WTC11 (cell line): ENCODE data around the gene PAK1IP1. TPM values are rescaled to one million over a fixed set of nuclear protein-coding genes. Genes with fewer than 3 reads are reported as not detected.
A peak's percentile ranks its signal among the peaks of the same experiment; 100 is the strongest.

ENCODE experiments used
- ATAC-seq: fragments of 200-7000 bp; cut with Tn5 transposase; 2 replicates; pipeline ENCODE4 v1.10.0; 2021; ENCODE audit warnings: mild to moderate bottlenecking, moderate library complexity
- CTCF ChIA-PET: fragments of 300-600 bp; sonication (Branson Sonifier 250); formaldehyde crosslinking; loops from one replicate; lab custom pipeline; 2021; ENCODE audit warnings: antibody characterized with exemption; lab: Charles Lee
- POLR2A ChIA-PET: fragments of 350-600 bp; sonication (Branson Sonifier 250); formaldehyde crosslinking; loops from one replicate; lab custom pipeline; 2021; ENCODE audit warnings: antibody characterized with exemption; lab: Charles Lee
- DNase-seq: peaks from one replicate; pipeline ENCODE4 v3.0.0; 2021; ENCODE audit warnings: low spot score
- H3K27ac Mint-ChIP-seq: 2 replicates; pipeline ENCODE4 v1.8.0; 2021; ENCODE audit warnings: mixed read lengths
- H3K27me3 Mint-ChIP-seq: 2 replicates; pipeline ENCODE4 v1.8.0; 2021; ENCODE audit warnings: low read depth, mild to moderate bottlenecking, moderate library complexity, mixed read lengths
- H3K36me3 Mint-ChIP-seq: 2 replicates; pipeline ENCODE4 v1.8.0; 2021; ENCODE audit warnings: mixed read lengths
- H3K4me1 Mint-ChIP-seq: 2 replicates; pipeline ENCODE4 v1.8.0; 2022; ENCODE audit warnings: mixed read lengths
- H3K4me3 Mint-ChIP-seq: 2 replicates; pipeline ENCODE4 v1.8.0; 2021; ENCODE audit warnings: mild to moderate bottlenecking, moderate library complexity, mixed read lengths
- H3K9me3 Mint-ChIP-seq: 2 replicates; pipeline ENCODE4 v1.8.0; 2021; ENCODE audit warnings: mixed read lengths
- ATF6 ChIP-seq: sonication (generic); formaldehyde crosslinking; IDR thresholded peaks from 2 replicates; pipeline ENCODE4 v1.8.1; 2023; ENCODE audit warnings: mild to moderate bottlenecking, missing genetic modification reagents
- E2F4 ChIP-seq: sonication (generic); formaldehyde crosslinking; IDR thresholded peaks from 2 replicates; pipeline ENCODE4 v1.8.1; 2022; ENCODE audit warnings: low read depth, mild to moderate bottlenecking, moderate library complexity, missing genetic modification reagents, borderline replicate concordance
- E2F5 ChIP-seq: sonication (generic); formaldehyde crosslinking; IDR thresholded peaks from 2 replicates; pipeline ENCODE4 v1.8.1; 2022; ENCODE audit warnings: mild to moderate bottlenecking, moderate library complexity, missing genetic modification reagents
- EMX1 ChIP-seq: fragments of 250-450 bp; sonication (Bioruptor Pico); IDR thresholded peaks from 2 replicates; pipeline ENCODE4 v1.8.0; 2021; ENCODE audit warnings: mild to moderate bottlenecking
- ETV6 ChIP-seq: sonication (generic); formaldehyde crosslinking; IDR thresholded peaks from 2 replicates; pipeline ENCODE4 v1.8.1; 2022; ENCODE audit warnings: mild to moderate bottlenecking, missing genetic modification reagents
- FOXJ3 ChIP-seq: sonication (generic); formaldehyde crosslinking; IDR thresholded peaks from 2 replicates; pipeline ENCODE4 v1.9.0; 2021; ENCODE audit warnings: missing genetic modification reagents, mild to moderate bottlenecking, borderline replicate concordance
- FOXP1 ChIP-seq: sonication (generic); formaldehyde crosslinking; IDR thresholded peaks from 2 replicates; pipeline ENCODE4 v1.8.0; 2022; ENCODE audit warnings: missing genetic modification reagents, mild to moderate bottlenecking, moderate library complexity, borderline replicate concordance
- FOXP4 ChIP-seq: sonication (generic); formaldehyde crosslinking; IDR thresholded peaks from 2 replicates; pipeline ENCODE4 v1.8.0; 2022; ENCODE audit warnings: mild to moderate bottlenecking, missing genetic modification reagents
- GRHL2 ChIP-seq: fragments of 250-450 bp; sonication (Bioruptor Pico); IDR thresholded peaks from 2 replicates; pipeline ENCODE4 v1.8.0; 2022; ENCODE audit warnings: mild to moderate bottlenecking, moderate library complexity; ENCODE audit not compliant: insufficient replicate concordance, severe bottlenecking
- GTF2I ChIP-seq: fragments of 250-450 bp; sonication (Bioruptor Pico); conservative IDR thresholded peaks from 2 replicates; pipeline ENCODE4 v1.4.0; 2021; ENCODE audit warnings: mild to moderate bottlenecking
- MLX ChIP-seq: sonication (generic); formaldehyde crosslinking; IDR thresholded peaks from 2 replicates; pipeline ENCODE4 v1.8.1; 2023; ENCODE audit warnings: mild to moderate bottlenecking, missing genetic modification reagents, moderate library complexity
- NFATC4 ChIP-seq: fragments of 250-450 bp; sonication (Bioruptor Pico); IDR thresholded peaks from 2 replicates; pipeline ENCODE4 v1.9.0; 2021; ENCODE audit warnings: mild to moderate bottlenecking
- NFE2L1 ChIP-seq: sonication (generic); formaldehyde crosslinking; IDR thresholded peaks from 2 replicates; pipeline ENCODE4 v1.8.1; 2023; ENCODE audit warnings: missing genetic modification reagents
- OVOL2 ChIP-seq: fragments of 250-450 bp; sonication (Bioruptor Pico); IDR thresholded peaks from 2 replicates; pipeline ENCODE4 v1.9.0; 2021; ENCODE audit warnings: mild to moderate bottlenecking, borderline replicate concordance
- PRDM15 ChIP-seq: sonication (generic); formaldehyde crosslinking; IDR thresholded peaks from 2 replicates; pipeline ENCODE4 v1.8.0; 2022; ENCODE audit warnings: missing genetic modification reagents
- SMAD3 ChIP-seq: sonication (generic); formaldehyde crosslinking; IDR thresholded peaks from 2 replicates; pipeline ENCODE4 v1.8.0; 2022; ENCODE audit warnings: missing genetic modification reagents, mild to moderate bottlenecking, borderline replicate concordance
- SMAD4 ChIP-seq: sonication (generic); formaldehyde crosslinking; IDR thresholded peaks from 2 replicates; pipeline ENCODE4 v1.8.0; 2022; ENCODE audit warnings: mild to moderate bottlenecking, missing genetic modification reagents
- STAT6 ChIP-seq: sonication (generic); formaldehyde crosslinking; conservative IDR thresholded peaks from 2 replicates; pipeline ENCODE4 v1.8.1; 2023; ENCODE audit warnings: mild to moderate bottlenecking, low read depth, missing genetic modification reagents, moderate library complexity
- USF2 ChIP-seq: sonication (generic); formaldehyde crosslinking; IDR thresholded peaks from 2 replicates; pipeline ENCODE4 v1.8.1; 2023; ENCODE audit warnings: mild to moderate bottlenecking, missing genetic modification reagents, moderate library complexity
- ZNF219 ChIP-seq: sonication (generic); formaldehyde crosslinking; IDR thresholded peaks from 2 replicates; pipeline ENCODE4 v1.8.0; 2023; ENCODE audit warnings: missing genetic modification reagents, mild to moderate bottlenecking, borderline replicate concordance
- ZNF232 ChIP-seq: sonication (generic); formaldehyde crosslinking; IDR thresholded peaks from 2 replicates; pipeline ENCODE4 v1.8.0; 2022; ENCODE audit warnings: mild to moderate bottlenecking, missing genetic modification reagents
- ZNF263 ChIP-seq: sonication (generic); formaldehyde crosslinking; IDR thresholded peaks from 2 replicates; pipeline ENCODE4 v1.8.1; 2022; ENCODE audit warnings: low read depth, mild to moderate bottlenecking, moderate library complexity, missing genetic modification reagents
- total RNA-seq: library from RNA; stranded (reverse); gene quantifications from 3 replicates; pipeline ENCODE4 v1.2.3, GENCODE V29; 2021

Gene PAK1IP1
- total RNA-seq, 1 experiment from 2014 or later = 30.4 TPM

GRCh38 chr6:10733863-10734262 is 39.1 kb downstream of the PAK1IP1 start:
- peaks cover 33% of the 10 kb centered on the region for H3K36me3 Mint-ChIP-seq
- ChIA-PET POLR2A (no interaction called here), CTCF (no interaction called here)
- peak overlapping the region; percentile 57; the same call in 1 of the 2 replicates for H3K27ac Mint-ChIP-seq
- no peaks in the 10 kb centered on the region for H3K9me3 Mint-ChIP-seq
- no peaks in the 10 kb centered on the region for H3K4me1 Mint-ChIP-seq
- H3K27me3 Mint-ChIP-seq = no peaks in the 10 kb centered on the region
- ATAC-seq = no peak
- TF ChIP-seq E2F5 (CRISPR knock-in tag) (no peak), ZNF219 (no peak), GTF2I (CRISPR knock-in tag) (no peak), EMX1 (CRISPR knock-in tag) (no peak), SMAD4 (CRISPR knock-in tag) (no peak), NFE2L1 (CRISPR knock-in tag) (no peak), NFATC4 (CRISPR knock-in tag) (no peak), PRDM15 (no peak), E2F4 (CRISPR knock-in tag) (no peak), ETV6 (no peak), STAT6 (CRISPR knock-in tag) (no peak), ZNF232 (CRISPR knock-in tag) (no peak), FOXP4 (CRISPR knock-in tag) (no peak)
- DNase-seq = no peak
- H3K4me3 Mint-ChIP-seq = no peak overlapping the region

GRCh38 chr6:10736731-10737130 is 42.0 kb downstream of the PAK1IP1 start:
- no peak overlapping the region for H3K4me3 Mint-ChIP-seq
- TF ChIP-seq MLX (CRISPR knock-in tag) = no peak
- TF ChIP-seq SMAD3 (CRISPR knock-in tag) = no peak
- no peak for TF ChIP-seq GRHL2 (CRISPR knock-in tag)
- TF ChIP-seq ATF6 (CRISPR knock-in tag) = no peak
- TF ChIP-seq ZNF263 (CRISPR knock-in tag) = no peak
- no peak for TF ChIP-seq GTF2I (CRISPR knock-in tag)
- TF ChIP-seq OVOL2 = no peak
- no peak for TF ChIP-seq FOXJ3 (CRISPR knock-in tag)
- TF ChIP-seq USF2 = no peak
- no peak for TF ChIP-seq FOXP1 (CRISPR knock-in tag)
- TF ChIP-seq, all 79 proteins: peak for 0
- POLR2A ChIA-PET = interaction anchor here (0.7 kb wide), 2 partner anchors 14 to 42 kb away, joined by 3 read pairs; partner anchors contain the start of genes C6orf52 and PAK1IP1
- DNase-seq (no peak), ATAC-seq (no peak)
- H3K27ac Mint-ChIP-seq = no peak overlapping the region
- CTCF ChIA-PET = interaction anchor here (0.7 kb wide), 1 partner anchor 10 kb away, joined by 3 read pairs; no protein-coding TSS in a partner anchor
- peaks cover 8% of the 10 kb centered on the region for H3K9me3 Mint-ChIP-seq
- H3K27me3 Mint-ChIP-seq = no peaks in the 10 kb centered on the region
- no peaks in the 10 kb centered on the region for H3K4me1 Mint-ChIP-seq
- peaks cover 29% of the 10 kb centered on the region for H3K36me3 Mint-ChIP-seq
